Hematopoietic multipotent progenitor cell treated with erythropoietin and hydrocortisone succinate and interleukin-3 and kit ligand, for 6 days (in vitro differentiated cells): ENCODE measurements around the gene CCNL1.
"Not testable (repeated sequence)": the region's sequence is repeated elsewhere in the genome, so short reads cannot be mapped to it uniquely, and the experiment has no call there.

Experiments used
- DNase-seq: peaks from one replicate; pipeline ENCODE4 v3.0.0-alpha.2; 2015

The CCNL1 gene

GRCh38 chr3:157167371-157168042, 7.6 kb upstream of the CCNL1 start:
- no peak for DNase-seq

GRCh38 chr3:157166561-157166960, 6.6 kb upstream of the CCNL1 start:
- DNase-seq = no peak

GRCh38 chr3:157166115-157166514, 6.2 kb upstream of the CCNL1 start:
- no peak for DNase-seq

- no peak for DNase-seq
Observed at GRCh38 chr3:157163217-157163953, 3.4 kb upstream of the CCNL1 start.

DNA sequence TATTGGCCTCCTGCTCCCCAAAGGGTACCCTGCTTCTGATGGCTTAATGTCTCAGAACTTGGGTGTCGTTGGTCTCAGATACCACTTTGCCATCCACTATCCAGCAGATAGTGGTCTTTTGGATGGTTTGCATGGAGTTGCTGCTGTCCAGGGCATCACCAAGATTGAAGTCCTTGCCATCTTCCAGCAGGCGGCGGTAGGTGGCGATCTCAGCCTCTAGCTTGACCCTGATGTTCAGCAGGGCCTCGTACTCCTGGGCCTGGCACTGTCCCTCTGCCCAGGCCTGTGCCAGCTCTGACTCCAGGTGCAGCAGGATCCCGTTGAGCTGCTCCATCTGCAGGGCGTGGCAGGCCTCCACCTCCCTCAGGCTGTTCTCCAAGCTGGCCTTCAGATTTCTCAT, 2.7 kb upstream of the CCNL1 start:
- DNase-seq = not testable (repeated sequence)

GRCh38 chr3:157160658-157161424, 894 bp upstream of the CCNL1 start:
- peak; percentile 79 for DNase-seq

DNA sequence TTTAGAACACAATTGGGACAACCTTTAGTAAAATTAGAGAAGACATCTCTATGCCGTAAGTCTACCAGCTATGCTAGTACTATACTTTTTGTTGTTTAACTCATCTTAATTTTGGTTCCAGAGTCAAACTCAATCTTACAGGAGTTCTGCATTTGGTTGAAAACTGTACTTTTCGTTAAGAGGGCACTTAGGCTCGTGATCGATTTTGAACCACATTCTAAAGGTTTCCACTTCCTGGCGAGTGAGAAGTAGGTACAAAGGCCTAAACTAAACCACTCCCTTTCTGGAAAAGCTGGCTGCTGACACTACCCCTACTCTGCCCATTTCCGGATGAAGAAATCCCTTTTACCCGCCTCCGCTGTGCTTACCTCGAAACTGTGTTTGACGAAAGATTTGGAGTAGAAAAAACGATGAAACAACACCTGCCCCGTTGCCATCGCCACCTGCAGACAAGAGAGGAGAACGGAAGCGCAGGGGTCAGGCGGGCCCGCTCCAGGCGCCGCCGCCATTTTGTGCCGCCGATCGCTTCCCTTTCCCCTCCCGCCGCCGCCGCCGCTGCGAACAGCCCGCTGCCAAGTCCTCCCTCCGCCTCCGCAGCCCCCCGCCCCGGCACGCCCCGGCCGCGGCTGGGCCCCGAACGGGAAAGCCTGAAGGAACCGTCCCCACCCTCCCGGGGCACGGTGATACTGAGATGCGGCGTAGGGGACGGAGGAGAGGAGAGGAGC, 748 bp downstream of the CCNL1 start:
- DNase-seq = peak; percentile 78

GRCh38 chr3:157157836-157158235, 2.1 kb downstream of the CCNL1 start:
- DNase-seq = no peak

DNA sequence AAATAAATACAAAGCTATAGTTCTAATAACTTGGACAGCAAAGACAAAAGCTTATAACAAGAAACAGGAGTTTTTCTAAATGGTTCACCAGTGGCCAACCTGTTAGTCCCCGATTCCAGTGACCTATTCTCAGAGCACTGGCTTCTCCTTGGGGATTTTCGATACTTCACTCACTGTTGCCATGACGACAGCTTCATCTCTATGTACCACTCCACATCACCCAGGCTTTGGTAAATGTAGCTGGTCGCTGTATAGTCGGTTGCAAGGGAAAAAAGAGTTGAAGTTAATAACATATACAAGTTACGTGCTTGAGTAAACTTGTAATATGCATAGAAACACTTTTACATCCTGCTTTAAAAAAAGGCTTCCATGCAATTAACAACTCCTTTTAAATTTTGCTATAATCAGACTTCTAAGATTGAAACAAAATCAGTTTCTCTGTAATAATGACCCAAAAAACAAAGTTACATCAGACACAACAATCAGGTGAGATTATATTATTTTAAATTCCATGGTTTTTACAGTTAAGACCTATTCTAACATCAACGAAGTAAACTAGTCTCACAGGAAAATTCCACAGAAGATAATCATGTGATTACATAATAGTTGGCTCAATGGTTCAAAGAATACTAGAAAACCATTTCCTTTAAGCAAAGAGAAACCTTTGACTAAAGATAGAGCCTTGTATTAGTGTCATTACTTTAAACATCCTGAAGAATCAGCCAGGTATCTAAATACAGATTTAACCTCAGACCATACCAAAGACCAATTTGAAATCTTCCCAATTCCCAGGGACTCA, 2.9 kb downstream of the CCNL1 start:
- no peak for DNase-seq

DNA sequence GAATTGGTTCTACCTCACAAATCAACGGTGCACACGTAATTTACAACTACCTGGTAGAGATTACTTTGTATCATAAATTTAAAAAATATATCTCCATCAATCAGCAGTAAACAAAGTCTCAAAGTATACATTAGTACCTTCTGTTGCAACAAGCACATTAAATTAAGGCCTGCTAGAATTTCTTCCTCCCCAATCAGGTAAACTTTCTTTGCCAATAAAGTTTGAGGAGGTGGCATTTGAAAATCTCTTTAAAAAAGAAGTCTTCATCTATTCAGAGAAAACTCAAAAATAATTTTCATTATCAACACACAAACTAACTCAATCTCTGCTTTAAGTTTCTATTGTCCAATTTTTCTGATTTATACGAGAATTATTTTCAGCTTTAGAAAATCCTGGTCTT, 4.4 kb downstream of the CCNL1 start:
- DNase-seq = no peak

- DNase-seq = peak; percentile 57
Observed at GRCh38 chr3:157154563-157155330, 5.2 kb downstream of the CCNL1 start.

GRCh38 chr3:157152930-157153329, 7.0 kb downstream of the CCNL1 start:
- no peak for DNase-seq

DNA sequence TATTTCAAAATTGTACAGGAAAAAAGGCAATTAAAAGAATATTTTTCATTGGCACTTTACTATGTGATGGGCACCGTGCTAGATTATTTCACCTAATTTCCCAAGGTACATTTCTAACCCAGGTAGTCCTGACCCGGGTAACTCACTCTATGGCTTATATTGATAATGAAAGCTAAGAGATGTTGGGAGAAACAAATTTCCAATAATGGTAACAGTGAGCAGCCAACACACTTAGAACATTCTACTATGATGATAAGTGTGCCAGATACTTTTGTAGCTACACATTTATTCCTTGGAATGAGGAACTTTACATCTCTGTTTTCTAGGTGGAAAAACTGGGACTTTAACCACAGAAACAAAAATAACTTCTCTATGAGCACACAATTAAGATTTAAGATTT, 7.5 kb downstream of the CCNL1 start:
- no peak for DNase-seq

DNA sequence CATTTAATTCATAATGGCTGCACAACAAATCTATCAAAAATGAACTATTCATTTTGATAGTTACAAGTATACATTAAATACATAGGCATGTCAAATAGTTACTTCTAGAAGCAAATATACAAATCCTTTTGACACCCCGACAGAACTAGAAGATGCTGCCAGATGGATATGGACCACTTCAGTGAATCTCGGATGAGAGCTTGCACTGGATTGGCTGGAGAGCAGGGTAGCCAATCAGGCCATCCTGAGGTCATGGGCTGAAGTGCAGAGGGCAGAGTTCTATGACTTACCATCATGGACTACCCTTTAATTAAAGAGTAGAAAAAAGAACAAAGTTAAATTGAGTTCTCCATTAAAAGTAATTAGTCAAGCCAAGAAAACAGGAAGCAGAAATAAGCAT, 8.3 kb downstream of the CCNL1 start:
- DNase-seq = no peak

DNA sequence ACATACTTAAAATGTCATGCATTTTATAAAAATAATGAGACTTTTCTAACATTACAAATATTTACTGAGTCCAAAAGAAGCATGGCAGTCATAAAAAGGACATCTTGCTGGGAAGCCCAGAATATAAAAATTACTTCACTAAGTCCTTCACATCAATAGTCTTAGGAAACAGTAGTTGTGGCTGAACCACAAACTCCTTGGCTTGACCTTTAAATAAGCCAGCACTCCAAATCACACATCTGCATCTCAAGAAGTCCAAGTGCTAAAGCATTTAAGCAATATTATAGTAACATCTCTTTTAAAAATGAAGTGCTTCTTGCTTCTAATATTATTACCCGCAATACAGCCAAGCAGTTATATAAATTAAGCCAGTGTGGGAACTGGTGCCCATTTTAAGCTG, 8.8 kb downstream of the CCNL1 start:
- DNase-seq = no peak

- DNase-seq = no peak
Observed at GRCh38 chr3:157149136-157149696, 10.7 kb downstream of the CCNL1 start.

DNA sequence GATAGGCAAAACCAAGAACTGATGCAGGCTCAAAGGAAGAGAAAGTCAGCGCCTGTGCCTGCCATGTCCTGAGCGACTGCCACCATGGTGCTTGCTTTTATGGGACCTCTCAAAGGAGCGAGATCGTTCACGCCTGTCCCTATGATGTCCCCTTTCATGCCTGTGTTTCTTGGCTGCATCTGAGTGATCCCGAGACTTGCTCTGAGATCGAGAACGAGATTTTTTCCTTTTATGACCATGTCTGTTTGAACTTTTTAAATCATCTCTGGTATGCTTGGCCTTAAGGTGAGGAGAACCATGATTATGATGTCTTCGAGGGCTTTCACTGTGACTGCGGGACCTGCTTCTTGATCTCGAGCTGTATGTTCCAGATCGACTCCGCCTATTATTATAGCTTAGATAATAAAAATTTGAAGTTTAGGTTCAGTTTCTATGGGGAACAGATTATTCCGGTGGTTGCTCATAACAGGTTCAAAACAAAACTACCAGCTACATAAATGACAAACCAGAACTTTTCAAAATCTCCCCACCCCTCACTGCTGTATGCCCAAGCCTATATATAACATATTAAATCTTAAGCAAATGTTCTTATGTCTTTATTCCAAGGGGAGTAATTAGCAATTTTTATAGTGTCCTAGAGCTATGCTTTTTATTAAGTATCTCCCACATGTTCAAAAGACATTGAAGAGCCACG, 11.6 kb downstream of the CCNL1 start:
- no peak for DNase-seq

- no peak for DNase-seq
Observed at GRCh38 chr3:157147099-157147803, 12.7 kb downstream of the CCNL1 start.

- DNase-seq = no peak
Observed at GRCh38 chr3:157145606-157146322, 14.2 kb downstream of the CCNL1 start.
